ENCODE measurements around the gene SLC25A45. TPM values are rescaled to one million over a fixed set of nuclear protein-coding genes. Genes with fewer than 3 reads are reported as not detected.

Gene SLC25A45
- total RNA-seq, 1 donor from 2014 or later = 1.9 TPM

DNA sequence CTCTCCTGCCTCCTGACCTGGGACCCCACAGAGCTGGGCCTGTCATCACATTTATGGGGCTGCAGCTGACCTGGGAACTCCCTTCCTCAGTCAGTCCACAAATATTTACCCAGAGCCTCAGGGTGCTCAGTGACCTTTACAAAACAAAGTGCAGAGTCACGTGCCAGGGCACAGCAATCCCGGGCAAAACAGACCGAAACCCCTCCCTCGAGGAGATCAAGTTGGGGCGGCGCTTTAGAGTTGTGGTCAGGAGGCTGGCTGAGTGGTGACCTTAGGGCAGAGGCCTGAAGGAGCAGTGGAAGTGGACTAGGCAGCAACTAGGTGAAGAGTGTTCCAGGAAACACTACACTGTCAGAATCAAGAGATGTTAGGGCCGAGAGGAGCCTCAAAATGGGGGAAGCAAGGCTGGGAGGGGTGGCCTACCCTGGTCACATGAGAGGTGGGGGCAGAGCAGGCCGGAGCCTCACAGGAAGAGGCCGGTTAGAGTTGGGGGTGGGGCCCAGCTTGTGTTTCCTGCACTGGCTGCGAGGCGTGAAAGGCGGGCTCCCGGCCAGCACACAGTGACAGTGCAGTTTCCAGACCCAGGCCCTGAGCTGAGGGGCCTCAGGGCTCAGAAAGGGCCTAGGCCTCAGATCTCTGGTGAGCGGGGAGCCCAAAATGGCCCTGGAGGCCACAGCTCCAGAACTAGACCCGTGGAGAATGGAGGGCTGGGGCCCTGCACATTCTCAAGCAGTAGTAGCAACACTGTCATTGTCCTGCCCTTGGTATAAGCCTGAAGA, 36.4 kb upstream of the SLC25A45 start:
- Mint-ChIP-seq H3K27me3 (ENCODE audit: low read depth, unreplicated experiment) (no peaks in the 10 kb centered on the region), H3K4me1 (ENCODE audit: low read depth, unreplicated experiment) (peaks cover 64% of the 10 kb centered on the region), H3K9me3 (ENCODE audit: unreplicated experiment) (no peaks in the 10 kb centered on the region), H3K27ac (ENCODE audit: unreplicated experiment) (peak overlapping the region; percentile 100), H3K36me3 (ENCODE audit: low read depth, unreplicated experiment) (no peaks in the 10 kb centered on the region), H3K4me3 (ENCODE audit: unreplicated experiment) (peak overlapping the region; percentile 72)
- H3K79me2 ChIP-seq (ENCODE audit: insufficient read depth, low read length) = peaks cover 79% of the 10 kb centered on the region
- no peaks in the 10 kb centered on the region for H3K27me3 ChIP-seq (ENCODE audit: insufficient read depth, low read length)
- TF ChIP-seq, protein P1, sequence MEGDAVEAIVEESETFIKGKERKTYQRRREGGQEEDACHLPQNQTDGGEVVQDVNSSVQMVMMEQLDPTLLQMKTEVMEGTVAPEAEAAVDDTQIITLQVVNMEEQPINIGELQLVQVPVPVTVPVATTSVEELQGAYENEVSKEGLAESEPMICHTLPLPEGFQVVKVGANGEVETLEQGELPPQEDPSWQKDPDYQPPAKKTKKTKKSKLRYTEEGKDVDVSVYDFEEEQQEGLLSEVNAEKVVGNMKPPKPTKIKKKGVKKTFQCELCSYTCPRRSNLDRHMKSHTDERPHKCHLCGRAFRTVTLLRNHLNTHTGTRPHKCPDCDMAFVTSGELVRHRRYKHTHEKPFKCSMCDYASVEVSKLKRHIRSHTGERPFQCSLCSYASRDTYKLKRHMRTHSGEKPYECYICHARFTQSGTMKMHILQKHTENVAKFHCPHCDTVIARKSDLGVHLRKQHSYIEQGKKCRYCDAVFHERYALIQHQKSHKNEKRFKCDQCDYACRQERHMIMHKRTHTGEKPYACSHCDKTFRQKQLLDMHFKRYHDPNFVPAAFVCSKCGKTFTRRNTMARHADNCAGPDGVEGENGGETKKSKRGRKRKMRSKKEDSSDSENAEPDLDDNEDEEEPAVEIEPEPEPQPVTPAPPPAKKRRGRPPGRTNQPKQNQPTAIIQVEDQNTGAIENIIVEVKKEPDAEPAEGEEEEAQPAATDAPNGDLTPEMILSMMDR (IDR thresholded peaks at IDR 0.05; ENCODE audit: insufficient read depth, low read depth, low read length) = no peak
- TF ChIP-seq EZH2 (IDR thresholded peaks at IDR 0.05; ENCODE audit: insufficient read depth, low read length) = no peak
- H3K4me1 ChIP-seq (ENCODE audit: insufficient read depth, low read length) = peaks cover 62% of the 10 kb centered on the region
- H4K20me1 ChIP-seq (ENCODE audit: insufficient read depth, low read length) = peaks cover 11% of the 10 kb centered on the region
- H3K4me3 ChIP-seq (ENCODE audit: insufficient read depth, low read depth, low read length) = peak overlapping the region; percentile 1
- H3K36me3 ChIP-seq (ENCODE audit: insufficient read depth, low read length) = no peaks in the 10 kb centered on the region
- no peaks in the 10 kb centered on the region for H3K9me3 ChIP-seq (ENCODE audit: insufficient read depth, low read depth, low read length)
- no peak for FAIRE-seq
- peak; percentile 90 for DNase-seq (ENCODE audit: low read depth)
- H3K9ac ChIP-seq (ENCODE audit: low read length) = peak overlapping the region; percentile 96
- H3K27ac ChIP-seq (ENCODE audit: low read depth, low read length) = peak overlapping the region; percentile 100
- peak overlapping the region; percentile 26 for H2AFZ ChIP-seq (ENCODE audit: low read depth, low read length)
- peak overlapping the region; percentile 94 for H3K4me2 ChIP-seq (ENCODE audit: low read length)

- Histone ChIP-seq H3K9ac (ENCODE audit: low read length) (peak overlapping the region; percentile 96), H3K4me3 (ENCODE audit: insufficient read depth, low read depth, low read length) (no peak overlapping the region), H3K27ac (ENCODE audit: low read depth, low read length) (peak overlapping the region; percentile 100), H3K9me3 (ENCODE audit: insufficient read depth, low read depth, low read length) (no peaks in the 10 kb centered on the region), H4K20me1 (ENCODE audit: insufficient read depth, low read length) (peaks cover 6% of the 10 kb centered on the region), H3K4me2 (ENCODE audit: low read length) (peak overlapping the region; percentile 94), H3K4me1 (ENCODE audit: insufficient read depth, low read length) (peaks cover 62% of the 10 kb centered on the region), H2AFZ (ENCODE audit: low read depth, low read length) (no peak overlapping the region), H3K36me3 (ENCODE audit: insufficient read depth, low read length) (no peaks in the 10 kb centered on the region), H3K27me3 (ENCODE audit: insufficient read depth, low read length) (no peaks in the 10 kb centered on the region), H3K79me2 (ENCODE audit: insufficient read depth, low read length) (peaks cover 74% of the 10 kb centered on the region)
- TF ChIP-seq, protein P1 (IDR thresholded peaks at IDR 0.05; ENCODE audit: insufficient read depth, low read depth, low read length) = no peak
- no peak for TF ChIP-seq EZH2 (IDR thresholded peaks at IDR 0.05; ENCODE audit: insufficient read depth, low read length)
- H3K4me1 Mint-ChIP-seq (ENCODE audit: low read depth, unreplicated experiment) = peaks cover 61% of the 10 kb centered on the region
- FAIRE-seq (no peak), DNase-seq (ENCODE audit: low read depth) (no peak)
- H3K9me3 Mint-ChIP-seq (ENCODE audit: unreplicated experiment) = no peaks in the 10 kb centered on the region
- H3K27me3 Mint-ChIP-seq (ENCODE audit: low read depth, unreplicated experiment) = no peaks in the 10 kb centered on the region
- H3K27ac Mint-ChIP-seq (ENCODE audit: unreplicated experiment) = peak overlapping the region; percentile 100
- no peaks in the 10 kb centered on the region for H3K36me3 Mint-ChIP-seq (ENCODE audit: low read depth, unreplicated experiment)
- peak overlapping the region; percentile 72 for H3K4me3 Mint-ChIP-seq (ENCODE audit: unreplicated experiment)
These were observed 35.9 kb upstream of the SLC25A45 start for GRCh38 chr11:65418431-65418680.
